Neutrophil (primary cell): ENCODE results near the gene TECPR1.

Experiments
- H3K27ac ChIP-seq: fragments of 200-600 bp; sonication (generic); 2 replicates; pipeline ENCODE4 v1.5.1; 2016; ENCODE audit warnings: mild to moderate bottlenecking, moderate library complexity
- H3K27me3 ChIP-seq: fragments of 200-600 bp; sonication (generic); 2 replicates; pipeline ENCODE4 v1.6.0; 2016; ENCODE audit warnings: mild to moderate bottlenecking
- H3K36me3 ChIP-seq: fragments of 200-600 bp; sonication (generic); 2 replicates; pipeline ENCODE4 v1.5.1; 2017
- H3K4me1 ChIP-seq, 2 experiments: fragments of 200-600 bp in 1 of 2; sonication (generic) in 1 of 2; 1 replicate in 1 of 2; 2 replicates in 1 of 2; pipeline versions ENCODE4 v1.5.1 to v1.6.1; 2013 to 2016; ENCODE audit warnings: low read depth in 1 of 2, low read length in 1 of 2, mild to moderate bottlenecking in 1 of 2, moderate library complexity in 1 of 2; ENCODE audit not compliant: control insufficient read depth in 1 of 2, insufficient read depth in 1 of 2
- H3K4me3 ChIP-seq, 2 experiments: fragments of 200-600 bp in 1 of 2; sonication (generic) in 1 of 2; 1 replicate in 1 of 2; 2 replicates in 1 of 2; pipeline ENCODE4 v1.5.1; 2013 to 2016; ENCODE audit warnings: low read depth in 1 of 2, low read length in 1 of 2, mild to moderate bottlenecking in 1 of 2, moderate library complexity in 1 of 2
- H3K9me3 ChIP-seq: fragments of 200-600 bp; sonication (generic); 2 replicates; pipeline ENCODE4 v1.5.1; 2016
- TF ChIP-seq, protein P1 (sequence below): fragments of 200-600 bp; sonication (generic); IDR thresholded peaks from 2 replicates; pipeline ENCODE4 v1.5.1; 2016; ENCODE audit warnings: antibody characterized with exemption

Gene TECPR1

DNA sequence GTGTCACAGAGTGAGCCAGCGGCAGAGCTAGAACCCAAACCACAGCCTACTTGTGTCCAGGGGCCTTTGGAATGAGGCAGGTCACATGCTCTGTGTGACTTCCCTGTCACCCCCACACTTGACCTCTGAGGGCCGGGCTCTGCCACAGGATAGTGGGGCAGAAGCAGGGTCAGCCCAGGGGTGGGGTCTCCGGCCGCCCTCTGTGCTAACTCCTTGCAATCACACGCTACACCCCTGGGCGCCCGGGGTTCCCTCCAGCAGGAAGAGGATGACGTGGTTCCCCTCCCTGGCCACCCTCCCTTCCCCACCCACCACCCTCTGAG lies 19.8 kb downstream of the TECPR1 start:
- no peaks in the 10 kb centered on the region for H3K9me3 ChIP-seq
- no peak overlapping the region for H3K27ac ChIP-seq
- peaks cover 90% of the 10 kb centered on the region for H3K36me3 ChIP-seq
- TF ChIP-seq, protein P1, sequence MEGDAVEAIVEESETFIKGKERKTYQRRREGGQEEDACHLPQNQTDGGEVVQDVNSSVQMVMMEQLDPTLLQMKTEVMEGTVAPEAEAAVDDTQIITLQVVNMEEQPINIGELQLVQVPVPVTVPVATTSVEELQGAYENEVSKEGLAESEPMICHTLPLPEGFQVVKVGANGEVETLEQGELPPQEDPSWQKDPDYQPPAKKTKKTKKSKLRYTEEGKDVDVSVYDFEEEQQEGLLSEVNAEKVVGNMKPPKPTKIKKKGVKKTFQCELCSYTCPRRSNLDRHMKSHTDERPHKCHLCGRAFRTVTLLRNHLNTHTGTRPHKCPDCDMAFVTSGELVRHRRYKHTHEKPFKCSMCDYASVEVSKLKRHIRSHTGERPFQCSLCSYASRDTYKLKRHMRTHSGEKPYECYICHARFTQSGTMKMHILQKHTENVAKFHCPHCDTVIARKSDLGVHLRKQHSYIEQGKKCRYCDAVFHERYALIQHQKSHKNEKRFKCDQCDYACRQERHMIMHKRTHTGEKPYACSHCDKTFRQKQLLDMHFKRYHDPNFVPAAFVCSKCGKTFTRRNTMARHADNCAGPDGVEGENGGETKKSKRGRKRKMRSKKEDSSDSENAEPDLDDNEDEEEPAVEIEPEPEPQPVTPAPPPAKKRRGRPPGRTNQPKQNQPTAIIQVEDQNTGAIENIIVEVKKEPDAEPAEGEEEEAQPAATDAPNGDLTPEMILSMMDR: no peak
- H3K4me3 ChIP-seq: no peak overlapping the region
- no peaks in the 10 kb centered on the region for H3K27me3 ChIP-seq
- no peaks in the 10 kb centered on the region for H3K4me1 ChIP-seq

DNA sequence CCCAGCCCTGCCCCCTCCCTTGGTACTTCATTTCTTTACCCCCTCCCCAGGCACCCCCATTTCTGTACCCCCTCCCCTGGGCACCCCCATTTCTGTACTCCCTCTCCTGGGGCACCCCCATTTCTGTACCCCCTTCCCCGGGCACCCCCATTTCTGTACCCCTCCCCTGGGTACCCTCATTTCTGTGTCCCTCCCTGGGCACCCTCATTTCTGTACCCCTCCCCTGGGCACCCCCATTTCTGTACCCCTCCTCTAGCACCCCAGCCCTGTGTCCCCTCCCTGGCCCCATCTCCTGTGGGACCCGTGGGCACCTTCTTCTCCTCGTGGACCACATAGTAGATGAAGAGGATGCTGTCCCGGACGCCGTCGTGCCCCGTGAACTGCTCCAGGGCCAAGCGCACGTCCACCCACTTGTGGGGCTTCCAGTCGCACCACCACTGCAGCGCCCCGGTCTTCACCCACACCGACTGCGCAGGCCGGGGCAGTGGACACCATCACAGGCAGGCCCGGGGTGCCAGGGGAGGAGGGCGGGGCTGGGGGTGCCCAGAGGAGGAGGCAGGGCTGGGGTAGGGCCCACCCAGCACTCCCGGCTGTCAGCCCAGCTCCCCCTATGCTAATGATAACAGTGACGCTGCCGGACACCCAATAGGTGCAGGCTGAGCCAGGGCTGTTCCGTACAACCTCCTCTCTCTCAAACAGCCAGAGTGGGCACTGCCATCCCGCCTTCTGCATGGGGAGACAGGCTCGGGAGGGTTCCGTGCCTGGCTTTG lies 20.4 kb downstream of the TECPR1 start:
- TF ChIP-seq, protein P1: no peak
- Histone ChIP-seq H3K27me3 (no peaks in the 10 kb centered on the region), H3K9me3 (no peaks in the 10 kb centered on the region), H3K36me3 (peaks cover 89% of the 10 kb centered on the region), H3K27ac (no peak overlapping the region), H3K4me1 (no peaks in the 10 kb centered on the region), H3K4me3 (no peak overlapping the region)

DNA sequence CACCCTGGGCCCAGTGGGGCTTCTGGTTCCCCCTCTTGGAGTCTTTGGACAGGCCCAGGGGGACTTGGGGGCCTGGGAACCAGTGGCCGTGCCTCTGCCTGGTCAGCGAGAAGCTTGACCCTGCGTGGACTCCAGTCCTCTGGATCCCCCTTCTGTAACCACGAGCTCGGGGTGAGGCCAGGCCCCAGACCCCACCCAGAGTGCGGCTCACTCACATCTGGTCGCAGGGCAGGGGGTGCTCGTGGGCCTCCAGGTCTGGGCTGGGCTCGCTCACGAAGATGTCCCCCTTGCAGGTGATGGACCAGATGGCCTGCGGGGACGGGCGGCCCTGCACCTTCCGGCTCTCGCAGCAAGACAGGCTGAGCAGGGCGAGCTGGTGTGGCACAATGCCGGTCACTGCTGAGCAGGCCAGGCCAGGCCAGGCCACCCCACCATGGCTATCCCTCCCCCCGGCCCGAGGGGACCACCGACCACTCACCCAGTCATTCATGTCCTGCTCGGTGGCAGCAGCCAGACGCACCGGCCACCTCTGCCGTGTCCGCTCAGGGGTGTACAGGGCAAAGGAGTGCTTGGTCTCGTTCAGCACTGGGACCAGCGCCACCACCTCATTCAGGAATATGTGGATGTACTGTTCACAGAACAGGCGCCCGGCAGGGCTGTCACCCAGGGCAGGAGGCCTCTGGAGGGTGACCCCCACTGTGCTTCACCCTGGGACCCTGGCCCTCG lies 21.1 kb downstream of the TECPR1 start:
- no peaks in the 10 kb centered on the region for H3K27me3 ChIP-seq
- no peaks in the 10 kb centered on the region for H3K9me3 ChIP-seq
- peaks cover 89% of the 10 kb centered on the region for H3K36me3 ChIP-seq
- TF ChIP-seq, protein P1: no peak
- H3K27ac ChIP-seq: no peak overlapping the region
- H3K4me3 ChIP-seq: no peak overlapping the region
- no peaks in the 10 kb centered on the region for H3K4me1 ChIP-seq

DNA sequence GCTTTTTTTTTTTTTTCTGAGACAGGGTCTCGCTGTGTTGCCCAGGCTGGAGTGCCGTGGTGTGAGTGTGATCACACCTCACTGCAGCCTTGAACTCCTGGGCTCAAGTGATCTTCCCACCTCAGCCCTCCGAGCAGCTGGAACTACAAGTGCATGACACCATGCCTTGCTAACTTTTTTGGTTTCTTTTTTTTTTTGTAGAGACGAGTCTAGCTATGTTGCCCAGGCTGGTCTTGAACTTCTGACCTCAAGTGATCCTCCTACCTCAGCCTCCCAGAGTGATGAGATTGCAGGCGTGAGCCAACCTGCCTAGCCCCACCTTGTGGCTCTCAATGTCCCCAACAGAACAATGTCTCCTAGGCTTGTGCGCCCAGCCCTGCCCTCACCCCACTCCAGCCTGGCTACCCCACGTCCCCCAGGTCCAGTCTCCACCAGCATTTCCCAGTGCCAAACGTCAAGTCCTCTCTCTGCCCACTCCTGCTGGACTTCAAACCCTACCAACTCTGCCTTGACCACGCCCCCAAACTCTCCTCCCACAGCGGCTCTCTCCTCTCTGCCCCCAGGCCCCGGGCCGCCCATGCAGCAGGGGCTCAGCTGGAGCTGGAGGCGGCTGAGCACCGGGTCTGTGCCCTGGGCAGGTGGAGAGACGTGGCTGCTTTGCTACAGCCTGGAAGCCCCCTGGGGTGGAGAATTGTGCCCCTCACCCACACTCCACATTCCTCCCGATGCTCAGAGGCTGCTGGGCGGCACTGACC lies 21.9 kb downstream of the TECPR1 start:
- H3K36me3 ChIP-seq: peaks cover 93% of the 10 kb centered on the region
- H3K27ac ChIP-seq: no peak overlapping the region
- H3K27me3 ChIP-seq: no peaks in the 10 kb centered on the region
- H3K4me3 ChIP-seq: no peak overlapping the region
- TF ChIP-seq, protein P1: no peak
- H3K4me1 ChIP-seq: no peaks in the 10 kb centered on the region
- no peaks in the 10 kb centered on the region for H3K9me3 ChIP-seq

DNA sequence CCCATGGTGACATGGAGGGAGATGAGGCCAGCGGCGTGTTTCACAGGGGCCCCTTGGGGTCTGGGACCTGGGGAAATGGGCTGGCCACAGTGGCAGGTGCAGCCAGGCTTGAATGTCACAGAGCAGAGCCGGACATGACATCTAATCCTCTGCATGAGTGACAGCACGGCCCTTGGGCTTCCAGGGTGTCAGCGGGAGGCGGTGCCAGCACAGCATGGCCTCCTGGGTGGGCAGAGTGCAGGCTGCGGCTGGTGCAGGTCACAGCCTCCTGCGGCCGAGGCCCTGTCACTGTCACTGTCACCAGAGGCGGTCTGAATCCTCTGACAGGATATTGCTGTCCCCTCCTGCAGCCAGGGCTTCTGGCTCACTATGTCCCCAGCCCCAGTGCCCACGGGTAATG lies 22.6 kb downstream of the TECPR1 start:
- no peaks in the 10 kb centered on the region for H3K9me3 ChIP-seq
- no peak overlapping the region for H3K4me3 ChIP-seq
- TF ChIP-seq, protein P1: no peak
- H3K4me1 ChIP-seq: no peaks in the 10 kb centered on the region
- H3K36me3 ChIP-seq: peaks cover 93% of the 10 kb centered on the region
- no peaks in the 10 kb centered on the region for H3K27me3 ChIP-seq
- H3K27ac ChIP-seq: no peak overlapping the region
